Astrocyte (in vitro differentiated cells and primary cell): ENCODE results near the gene RAB40B. TPM values are rescaled to one million over a fixed set of nuclear protein-coding genes. Genes with fewer than 3 reads are reported as not detected.

Experiments used
- DNase-seq: peaks from one replicate; pipeline ENCODE4 v3.0.0-alpha.2; 2010; ENCODE audit warnings: low read depth
- FAIRE-seq: peaks from 2 replicates; lab custom pipeline; 2011; peaks lifted over from hg19 to GRCh38; lab: Jason Lieb, UNC
- H2AFZ ChIP-seq: 2 replicates; pipeline ENCODE4 v1.6.0; 2012; ENCODE audit warnings: low read depth, low read length, inconsistent platforms
- H3K27ac ChIP-seq: 2 replicates; pipeline ENCODE4 v1.5.1; 2011; ENCODE audit warnings: low read depth, low read length, inconsistent platforms
- H3K27me3 ChIP-seq: 2 replicates; pipeline ENCODE4 v1.6.0; 2011; ENCODE audit warnings: low read length, inconsistent platforms; ENCODE audit not compliant: insufficient read depth
- H3K36me3 ChIP-seq: 2 replicates; pipeline ENCODE4 v1.5.1; 2011; ENCODE audit warnings: low read length, inconsistent platforms; ENCODE audit not compliant: insufficient read depth
- H3K4me1 ChIP-seq: 2 replicates; pipeline ENCODE4 v1.5.1; 2011; ENCODE audit warnings: low read length, inconsistent platforms; ENCODE audit not compliant: insufficient read depth
- H3K4me2 ChIP-seq: 2 replicates; pipeline ENCODE4 v1.6.0; 2012; ENCODE audit warnings: low read length, inconsistent platforms
- H3K4me3 ChIP-seq: 2 replicates; pipeline ENCODE4 v1.5.1; 2011; ENCODE audit warnings: low read depth, mild to moderate bottlenecking, low read length, inconsistent platforms; ENCODE audit not compliant: insufficient read depth
- H3K79me2 ChIP-seq: 2 replicates; pipeline ENCODE4 v1.6.0; 2012; ENCODE audit warnings: mild to moderate bottlenecking, low read length, inconsistent platforms; ENCODE audit not compliant: insufficient read depth
- H3K9ac ChIP-seq: 2 replicates; pipeline ENCODE4 v1.6.0; 2012; ENCODE audit warnings: mild to moderate bottlenecking, low read length, inconsistent platforms
- H3K9me3 ChIP-seq: 2 replicates; pipeline ENCODE4 v1.5.1; 2012; ENCODE audit warnings: low read depth, mild to moderate bottlenecking, low read length, inconsistent platforms; ENCODE audit not compliant: insufficient read depth
- H4K20me1 ChIP-seq: 2 replicates; pipeline ENCODE4 v1.6.0; 2012; ENCODE audit warnings: low read length, inconsistent platforms; ENCODE audit not compliant: insufficient read depth
- H3K27ac Mint-ChIP-seq: one replicate; pipeline ENCODE4 v1.8.0; 2021; ENCODE audit warnings: mild to moderate bottlenecking, mixed read lengths; ENCODE audit not compliant: unreplicated experiment
- H3K27me3 Mint-ChIP-seq: one replicate; pipeline ENCODE4 v1.8.0; 2021; ENCODE audit warnings: low read depth, mixed read lengths; ENCODE audit not compliant: unreplicated experiment
- H3K36me3 Mint-ChIP-seq: one replicate; pipeline ENCODE4 v1.8.0; 2021; ENCODE audit warnings: low read depth, mixed read lengths; ENCODE audit not compliant: unreplicated experiment
- H3K4me1 Mint-ChIP-seq: one replicate; pipeline ENCODE4 v1.8.0; 2021; ENCODE audit warnings: low read depth, mixed read lengths; ENCODE audit not compliant: unreplicated experiment
- H3K4me3 Mint-ChIP-seq: one replicate; pipeline ENCODE4 v1.8.0; 2021; ENCODE audit warnings: mild to moderate bottlenecking, moderate library complexity, mixed read lengths; ENCODE audit not compliant: unreplicated experiment
- H3K9me3 Mint-ChIP-seq: one replicate; pipeline ENCODE4 v1.8.0; 2021; ENCODE audit warnings: mild to moderate bottlenecking, mixed read lengths; ENCODE audit not compliant: unreplicated experiment
- CTCF ChIP-seq: IDR thresholded peaks from 2 replicates; pipeline ENCODE4 v1.5.1; 2011; ENCODE audit warnings: low read depth, mild to moderate bottlenecking, inconsistent platforms, low read length, moderate library complexity; ENCODE audit not compliant: insufficient read depth
- EZH2 ChIP-seq: IDR thresholded peaks from 2 replicates; pipeline ENCODE4 v1.6.1; 2012; ENCODE audit warnings: mild to moderate bottlenecking, low read length, inconsistent platforms; ENCODE audit not compliant: insufficient read depth
- total RNA-seq: library from RNA; stranded (reverse); gene quantifications from 2 replicates; pipeline ENCODE4 v1.2.1, GENCODE V29; 2021

Gene RAB40B
- total RNA-seq, 1 donor from 2014 or later, result 15.8 TPM

- Mint-ChIP-seq H3K9me3 (peaks cover 1% of the 10 kb centered on the region), H3K4me1 (peaks cover 2% of the 10 kb centered on the region), H3K4me3 (no peak overlapping the region), H3K27me3 (peaks cover 3% of the 10 kb centered on the region), H3K36me3 (peaks cover 16% of the 10 kb centered on the region), H3K27ac (no peak overlapping the region)
- DNase-seq (no peak), FAIRE-seq (no peak)
- no peaks in the 10 kb centered on the region for H3K36me3 ChIP-seq
- H3K27ac ChIP-seq, result no peak overlapping the region
- H3K4me3 ChIP-seq, result no peak overlapping the region
- H3K9ac ChIP-seq, result no peak overlapping the region
- no peaks in the 10 kb centered on the region for H3K27me3 ChIP-seq
- H4K20me1 ChIP-seq, result peaks cover 8% of the 10 kb centered on the region
- no peak overlapping the region for H2AFZ ChIP-seq
- no peak overlapping the region for H3K4me2 ChIP-seq
- TF ChIP-seq CTCF, result no peak
- no peak for TF ChIP-seq EZH2
- no peaks in the 10 kb centered on the region for H3K9me3 ChIP-seq
- peaks cover 5% of the 10 kb centered on the region for H3K79me2 ChIP-seq
- H3K4me1 ChIP-seq, result no peaks in the 10 kb centered on the region
These were observed 9.4 kb downstream of the RAB40B start for GRCh38 chr17:82689077-82689476.

GRCh38 chr17:82687871-82688270 lies 10.6 kb downstream of the RAB40B start:
- Mint-ChIP-seq H3K9me3 (peaks cover 1% of the 10 kb centered on the region), H3K27me3 (peaks cover 3% of the 10 kb centered on the region), H3K36me3 (peaks cover 19% of the 10 kb centered on the region), H3K27ac (no peak overlapping the region), H3K4me3 (no peak overlapping the region), H3K4me1 (peaks cover 2% of the 10 kb centered on the region)
- Histone ChIP-seq H3K4me3 (no peak overlapping the region), H3K79me2 (no peaks in the 10 kb centered on the region), H3K9me3 (no peaks in the 10 kb centered on the region), H4K20me1 (peaks cover 8% of the 10 kb centered on the region), H3K4me2 (no peak overlapping the region), H3K9ac (no peak overlapping the region), H2AFZ (no peak overlapping the region), H3K27me3 (no peaks in the 10 kb centered on the region), H3K4me1 (no peaks in the 10 kb centered on the region), H3K36me3 (no peaks in the 10 kb centered on the region), H3K27ac (no peak overlapping the region)
- no peak for DNase-seq
- no peak for FAIRE-seq
- no peak for TF ChIP-seq EZH2
- no peak for TF ChIP-seq CTCF

- Histone ChIP-seq H3K79me2 (no peaks in the 10 kb centered on the region), H3K27ac (no peak overlapping the region), H3K27me3 (no peaks in the 10 kb centered on the region), H2AFZ (no peak overlapping the region), H4K20me1 (peaks cover 8% of the 10 kb centered on the region), H3K4me1 (no peaks in the 10 kb centered on the region), H3K36me3 (no peaks in the 10 kb centered on the region), H3K9me3 (no peaks in the 10 kb centered on the region), H3K4me2 (no peak overlapping the region), H3K4me3 (no peak overlapping the region), H3K9ac (no peak overlapping the region)
- TF ChIP-seq EZH2 (no peak), CTCF (no peak)
- FAIRE-seq, result no peak
- peaks cover 4% of the 10 kb centered on the region for H3K9me3 Mint-ChIP-seq
- no peak overlapping the region for H3K4me3 Mint-ChIP-seq
- H3K27ac Mint-ChIP-seq, result no peak overlapping the region
- H3K36me3 Mint-ChIP-seq, result peaks cover 15% of the 10 kb centered on the region
- peaks cover 3% of the 10 kb centered on the region for H3K27me3 Mint-ChIP-seq
- H3K4me1 Mint-ChIP-seq, result no peaks in the 10 kb centered on the region
- no peak for DNase-seq
These were observed 11.1 kb downstream of the RAB40B start for GRCh38 chr17:82687375-82687861.
